K562 (cell line): Measurements from ENCODE around the gene DGKB. TPM values are rescaled to one million over a fixed set of nuclear protein-coding genes. Genes with fewer than 3 reads are reported as not detected.

Experiments used
- ADNP ChIP-seq: fragments of 200-800 bp; sonication (Bioruptor generic); IDR thresholded peaks from 2 replicates; pipeline ENCODE4 v1.6.1; 2016; ENCODE audit warnings: missing genetic modification characterization, missing compliant biosample characterization
- E2F4 ChIP-seq: sonication (generic); formaldehyde crosslinking; IDR thresholded peaks from 2 replicates; pipeline ENCODE4 v1.8.0; 2022; ENCODE audit warnings: mild to moderate bottlenecking, low read depth, missing genetic modification reagents
- EZH2 ChIP-seq: IDR thresholded peaks from 2 replicates; pipeline ENCODE4 v1.6.1; 2012; ENCODE audit warnings: low read depth, mild to moderate bottlenecking, inconsistent platforms, low read length, borderline replicate concordance
- HDAC3 ChIP-seq: fragments of 450-650 bp; IDR thresholded peaks from 2 replicates; pipeline ENCODE4 v1.6.1; 2018; ENCODE audit warnings: borderline replicate concordance, mild to moderate bottlenecking, moderate library complexity; ENCODE audit not compliant: partially characterized antibody
- ZKSCAN3 ChIP-seq: fragments of 250-450 bp; sonication (Bioruptor Pico); IDR thresholded peaks from 2 replicates; pipeline ENCODE4 v1.4.0; 2020
- ZNF316 ChIP-seq: fragments of 450-650 bp; IDR thresholded peaks from 2 replicates; pipeline ENCODE4 v1.6.1; 2016
- ZNF592 ChIP-seq: fragments of 450-650 bp; IDR thresholded peaks from 2 replicates; pipeline ENCODE4 v1.6.1; 2017; ENCODE audit warnings: antibody characterized with exemption, mild to moderate bottlenecking
- polyA plus RNA-seq, 8 experiments: library from polyadenylated mRNA; depleted of rRNA in 4 of 8; stranded (reverse) in 5 of 8; unstranded in 3 of 8; fragments of >200 nt; fragmentation: Nextera tagmentation in 2 of 8; fragmentation: Illumina TruSeq in 1 of 8; extraction: Ambion mirVana in 2 of 8; extraction: Trizol in 1 of 8; gene quantifications; 2 replicates each; pipeline versions ENCODE4 v1.2.1 to v1.2.3, GENCODE V29; 2011 to 2014; ENCODE audit warnings: inconsistent platforms in 1 of 8, missing spikeins in 1 of 8
- total RNA-seq, 7 experiments: library from RNA; depleted of rRNA in 6 of 7; stranded (reverse); fragments of >200 nt in 6 of 7; fragmentation: Illumina TruSeq in 2 of 7; extraction: Trizol in 2 of 7; gene quantifications; 2 replicates each; pipeline versions ENCODE4 v1.2.1 to v1.2.3, GENCODE V29; 2011 to 2021; ENCODE audit warnings: low replicate concordance in 1 of 7

The DGKB gene
- total and polyA plus RNA-seq, 9 of the 15 experiments (the other 6 are each of a cell fraction or from before 2014, with no cell fraction given) = 0.01 TPM; not detected in 8

GRCh38 chr7:14834883-14835282 is 67.7 kb downstream of the DGKB start (continued):
- TF ChIP-seq E2F4 (no peak), ADNP (tag) (no peak), HDAC3 (no peak), ZKSCAN3 (CRISPR knock-in tag) (no peak), ZNF592 (no peak), ZNF316 (no peak), EZH2 (no peak)
- TF ChIP-seq, all 486 proteins: peak for 0
